H9 (cell line): ENCODE results near the gene OIT3. TPM values are rescaled to one million over a fixed set of nuclear protein-coding genes. Genes with fewer than 3 reads are reported as not detected.

Experiments
- DNase-seq: peaks from one replicate; pipeline ENCODE4 v3.0.0-alpha.2; 2017
- H2AFZ ChIP-seq: one replicate; pipeline ENCODE4 v1.6.1; 2013; ENCODE audit warnings: mild to moderate bottlenecking, low read length, control low read depth, moderate library complexity
- H2AK5ac ChIP-seq: 2 replicates; pipeline ENCODE4 v1.6.1; 2013; ENCODE audit warnings: low read length, control low read depth, mixed read lengths; ENCODE audit not compliant: insufficient read length
- H2BK120ac ChIP-seq: one replicate; pipeline ENCODE4 v1.6.1; 2013; ENCODE audit warnings: low read depth, mild to moderate bottlenecking, low read length, control low read depth, inconsistent platforms; ENCODE audit not compliant: poor library complexity, severe bottlenecking
- H2BK12ac ChIP-seq: 2 replicates; pipeline ENCODE4 v1.6.1; 2013; ENCODE audit warnings: low read length, control low read depth, mixed read lengths, low read depth; ENCODE audit not compliant: insufficient read length
- H2BK15ac ChIP-seq: 2 replicates; pipeline ENCODE4 v1.6.1; 2013; ENCODE audit warnings: low read depth, low read length, control low read depth
- H2BK20ac ChIP-seq: one replicate; pipeline ENCODE4 v1.6.1; 2013; ENCODE audit warnings: low read depth, mild to moderate bottlenecking, low read length, control low read depth, inconsistent platforms; ENCODE audit not compliant: poor library complexity, severe bottlenecking
- H2BK5ac ChIP-seq: 2 replicates; pipeline ENCODE4 v1.6.1; 2013; ENCODE audit warnings: low read length, control low read depth, mixed read lengths; ENCODE audit not compliant: insufficient read length
- H3K14ac ChIP-seq: 2 replicates; pipeline ENCODE4 v1.6.1; 2013; ENCODE audit warnings: low read length, control low read depth; ENCODE audit not compliant: insufficient read depth
- H3K18ac ChIP-seq: 2 replicates; pipeline ENCODE4 v1.6.1; 2013; ENCODE audit warnings: low read depth, mild to moderate bottlenecking, mixed read lengths, low read length, control low read depth; ENCODE audit not compliant: insufficient read length
- H3K23ac ChIP-seq: 2 replicates; pipeline ENCODE4 v1.6.1; 2013; ENCODE audit warnings: low read length, control low read depth, mixed read lengths, low read depth; ENCODE audit not compliant: insufficient read length
- H3K23me2 ChIP-seq: 2 replicates; pipeline ENCODE4 v1.6.1; 2013; ENCODE audit warnings: low read depth, mild to moderate bottlenecking, mixed read lengths, low read length, control low read depth; ENCODE audit not compliant: insufficient read length, poor library complexity, severe bottlenecking
- H3K27ac ChIP-seq: 2 replicates; pipeline ENCODE4 v1.5.1; 2013; ENCODE audit warnings: low read length, control low read depth, mixed read lengths, low read depth; ENCODE audit not compliant: insufficient read length
- H3K27me3 ChIP-seq: 2 replicates; pipeline ENCODE4 v1.6.1; 2013; ENCODE audit warnings: low read length, control low read depth, inconsistent platforms; ENCODE audit not compliant: insufficient read depth
- H3K4ac ChIP-seq: 2 replicates; pipeline ENCODE4 v1.6.1; 2013; ENCODE audit warnings: low read depth, mild to moderate bottlenecking, control low read depth, inconsistent platforms, low read length, moderate library complexity
- H3K4me1 ChIP-seq: 2 replicates; pipeline ENCODE4 v1.6.1; 2013; ENCODE audit warnings: low read length, control low read depth, inconsistent platforms; ENCODE audit not compliant: insufficient read depth
- H3K4me2 ChIP-seq: 2 replicates; pipeline ENCODE4 v1.6.1; 2013; ENCODE audit warnings: low read length, control low read depth, mixed read lengths; ENCODE audit not compliant: insufficient read length, insufficient read depth
- H3K56ac ChIP-seq: 2 replicates; pipeline ENCODE4 v1.6.1; 2013; ENCODE audit warnings: low read depth, mild to moderate bottlenecking, mixed read lengths, low read length, control low read depth; ENCODE audit not compliant: insufficient read length
- H3K79me1 ChIP-seq: 2 replicates; pipeline ENCODE4 v1.6.1; 2013; ENCODE audit warnings: low read depth, mild to moderate bottlenecking, moderate library complexity, low read length, control low read depth, inconsistent platforms; ENCODE audit not compliant: insufficient read depth, poor library complexity, severe bottlenecking
- H3K79me2 ChIP-seq: 2 replicates; pipeline ENCODE4 v1.6.1; 2013; ENCODE audit warnings: low read length, control low read depth, inconsistent platforms; ENCODE audit not compliant: insufficient read depth
- H3K9ac ChIP-seq: 2 replicates; pipeline ENCODE4 v1.6.1; 2013; ENCODE audit warnings: low read length, control low read depth, mixed read lengths; ENCODE audit not compliant: insufficient read length; ENCODE audit errors: extremely low read depth
- H3K9me3 ChIP-seq: one replicate; pipeline ENCODE4 v1.6.1; 2013; ENCODE audit warnings: low read depth, low read length, inconsistent platforms; ENCODE audit not compliant: control insufficient read depth
- H3T11ph ChIP-seq: one replicate; pipeline ENCODE4 v1.6.1; 2013; ENCODE audit warnings: mild to moderate bottlenecking, low read length, control low read depth, inconsistent platforms
- H4K20me1 ChIP-seq: one replicate; pipeline ENCODE4 v1.6.1; 2013; ENCODE audit not compliant: control insufficient read depth, insufficient read length, insufficient read depth
- H4K5ac ChIP-seq: 2 replicates; pipeline ENCODE4 v1.6.1; 2013; ENCODE audit warnings: low read depth, mild to moderate bottlenecking, mixed read lengths, low read length, control low read depth; ENCODE audit not compliant: insufficient read length
- H4K8ac ChIP-seq: replicated peaks from 2 replicates; pipeline ENCODE4 v1.6.1; 2013; ENCODE audit warnings: low read length, control low read depth, mixed read lengths, low read depth; ENCODE audit not compliant: insufficient read length
- H4K91ac ChIP-seq: 2 replicates; pipeline ENCODE4 v1.6.1; 2013; ENCODE audit warnings: low read depth, mild to moderate bottlenecking, moderate library complexity, mixed read lengths, low read length, control low read depth; ENCODE audit not compliant: insufficient read length
- H3K27ac Mint-ChIP-seq, 3 experiments: 2 replicates in 2 of 3; 3 replicates in 1 of 3; pipeline ENCODE4 v1.8.0; 2020 to 2021; ENCODE audit warnings: mixed read lengths in 3 of 3, mild to moderate bottlenecking in 1 of 3, moderate library complexity in 1 of 3
- H3K27me3 Mint-ChIP-seq: 2 replicates; pipeline ENCODE4 v1.8.0; 2021; ENCODE audit warnings: low read depth, mild to moderate bottlenecking, moderate library complexity, mixed read lengths
- H3K36me3 Mint-ChIP-seq, 3 experiments: 2 replicates in 2 of 3; 3 replicates in 1 of 3; pipeline ENCODE4 v1.8.0; 2020 to 2021; ENCODE audit warnings: low read depth in 3 of 3, mixed read lengths in 3 of 3; ENCODE audit not compliant: insufficient read depth in 1 of 3
- H3K4me1 Mint-ChIP-seq, 2 experiments: 2 replicates each; pipeline ENCODE4 v1.8.0; 2020; ENCODE audit warnings: mixed read lengths in 2 of 2
- H3K4me3 Mint-ChIP-seq, 2 experiments: 2 replicates in 1 of 2; 3 replicates in 1 of 2; pipeline ENCODE4 v1.8.0; 2020 to 2021; ENCODE audit warnings: mild to moderate bottlenecking in 2 of 2, mixed read lengths in 2 of 2, moderate library complexity in 1 of 2
- H3K9me3 Mint-ChIP-seq, 2 experiments: 2 replicates in 1 of 2; 3 replicates in 1 of 2; pipeline ENCODE4 v1.8.0; 2020; ENCODE audit warnings: mild to moderate bottlenecking in 2 of 2, mixed read lengths in 2 of 2, moderate library complexity in 1 of 2
- WGBS: extraction: QIAGEN DNeasy Blood & Tissue Kit; methylation state at CpG from one replicate; pipeline ENCODE4 v1.1.7; 2013; ENCODE audit warnings: missing lambda C conversion rate, low lambda C conversion rate, mixed read lengths; ENCODE audit not compliant: insufficient read length; ENCODE audit errors: extremely low coverage; 5-methylcytosine and 5-hydroxymethylcytosine counted together
- total RNA-seq: library from RNA; stranded (reverse); gene quantifications from 2 replicates; pipeline ENCODE4 v1.2.1, GENCODE V29; 2021
- TF ChIP-seq, protein P1 (sequence below): fragments of 200-600 bp; sonication (generic); conservative IDR thresholded peaks from 3 replicates; pipeline ENCODE4 v1.8.0; 2021; ENCODE audit warnings: antibody characterized with exemption, mild to moderate bottlenecking

OIT3 gene
- total RNA-seq, 1 experiment from 2014 or later, result not detected

DNA sequence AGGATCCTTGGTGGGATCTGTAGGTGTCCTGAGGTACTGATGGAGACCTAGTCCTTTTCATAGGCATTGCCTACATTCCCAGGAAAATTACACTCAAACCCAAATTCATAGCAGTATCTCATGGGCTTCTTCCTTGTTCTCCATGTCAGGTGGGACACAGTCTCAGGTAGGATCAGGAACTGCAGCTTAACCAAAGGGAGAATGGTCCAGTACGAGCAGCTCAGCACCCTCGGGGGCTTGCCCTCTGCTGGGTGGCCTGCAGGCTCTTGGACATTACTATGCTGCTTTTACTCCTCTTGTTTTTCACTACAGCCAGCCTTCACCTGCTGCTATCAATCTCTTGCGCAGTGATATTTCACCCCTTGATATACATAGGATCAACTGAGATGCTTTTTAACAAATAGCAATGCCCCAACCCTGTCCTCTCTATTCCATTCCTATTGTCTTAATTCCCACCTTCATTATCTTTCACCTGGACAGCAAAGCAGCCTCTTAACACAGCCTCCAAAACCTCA lies 32.5 kb downstream of the OIT3 start:
- Histone ChIP-seq H3K4me2 (no peak overlapping the region), H2AFZ (no peak overlapping the region), H2BK5ac (no peak overlapping the region), H3K23me2 (no peaks in the 10 kb centered on the region), H4K5ac (no peak overlapping the region), H3K27me3 (no peaks in the 10 kb centered on the region), H3K4me1 (no peaks in the 10 kb centered on the region), H3K23ac (no peak overlapping the region), H3K18ac (no peak overlapping the region), H2BK12ac (no peak overlapping the region), H2BK15ac (no peak overlapping the region), H4K20me1 (no peaks in the 10 kb centered on the region), H3K27ac (no peak overlapping the region), H2BK120ac (no peak overlapping the region), H3K56ac (no peak overlapping the region), H2AK5ac (no peak overlapping the region), H3K9me3 (no peaks in the 10 kb centered on the region), H3K79me2 (no peaks in the 10 kb centered on the region), H4K8ac (no peak overlapping the region), H3T11ph (no peak overlapping the region), H2BK20ac (no peak overlapping the region), H3K14ac (no peak overlapping the region), H3K79me1 (no peaks in the 10 kb centered on the region), H4K91ac (no peak overlapping the region), H3K4ac (no peak overlapping the region), H3K9ac (no peak overlapping the region)
- peaks cover 0 to 7% of the 10 kb centered on the region in 2 experiments; a peak in 3 of 5 replicates for H3K9me3 Mint-ChIP-seq
- H3K36me3 Mint-ChIP-seq, result peaks cover 0 to 1% (median 0%) of the 10 kb centered on the region in 3 experiments; a peak in 3 of 7 replicates
- no CpG with 5 or more reads among the region's 3 CpGs for WGBS
- H3K27me3 Mint-ChIP-seq, result no peaks in the 10 kb centered on the region; the same call in 1 of the 2 replicates
- TF ChIP-seq, protein P1, sequence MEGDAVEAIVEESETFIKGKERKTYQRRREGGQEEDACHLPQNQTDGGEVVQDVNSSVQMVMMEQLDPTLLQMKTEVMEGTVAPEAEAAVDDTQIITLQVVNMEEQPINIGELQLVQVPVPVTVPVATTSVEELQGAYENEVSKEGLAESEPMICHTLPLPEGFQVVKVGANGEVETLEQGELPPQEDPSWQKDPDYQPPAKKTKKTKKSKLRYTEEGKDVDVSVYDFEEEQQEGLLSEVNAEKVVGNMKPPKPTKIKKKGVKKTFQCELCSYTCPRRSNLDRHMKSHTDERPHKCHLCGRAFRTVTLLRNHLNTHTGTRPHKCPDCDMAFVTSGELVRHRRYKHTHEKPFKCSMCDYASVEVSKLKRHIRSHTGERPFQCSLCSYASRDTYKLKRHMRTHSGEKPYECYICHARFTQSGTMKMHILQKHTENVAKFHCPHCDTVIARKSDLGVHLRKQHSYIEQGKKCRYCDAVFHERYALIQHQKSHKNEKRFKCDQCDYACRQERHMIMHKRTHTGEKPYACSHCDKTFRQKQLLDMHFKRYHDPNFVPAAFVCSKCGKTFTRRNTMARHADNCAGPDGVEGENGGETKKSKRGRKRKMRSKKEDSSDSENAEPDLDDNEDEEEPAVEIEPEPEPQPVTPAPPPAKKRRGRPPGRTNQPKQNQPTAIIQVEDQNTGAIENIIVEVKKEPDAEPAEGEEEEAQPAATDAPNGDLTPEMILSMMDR, result no peak
- no peak overlapping the region for H3K4me3 Mint-ChIP-seq
- H3K27ac Mint-ChIP-seq, result no peak overlapping the region
- no peaks in the 10 kb centered on the region for H3K4me1 Mint-ChIP-seq
- no peak for DNase-seq
